GM19463 (cell line): ENCODE measurements around the gene PLD3.
"Not testable (repeated sequence)": the region's sequence is repeated elsewhere in the genome, so short reads cannot be mapped to it uniquely, and the experiment has no call there.

Source experiments
- ATAC-seq: cut with Tn5 transposase; IDR thresholded peaks from one replicate; pipeline ENCODE4 v1.9.1; 2021; ENCODE audit warnings: mild to moderate bottlenecking, moderate library complexity; ENCODE audit not compliant: unreplicated experiment

The PLD3 gene

GRCh38 chr19:40332669-40333068 is 15.8 kb upstream of the PLD3 start:
- ATAC-seq = no peak

- not testable (repeated sequence) for ATAC-seq
Observed at GRCh38 chr19:40333083-40333482, 15.4 kb upstream of the PLD3 start.

DNA sequence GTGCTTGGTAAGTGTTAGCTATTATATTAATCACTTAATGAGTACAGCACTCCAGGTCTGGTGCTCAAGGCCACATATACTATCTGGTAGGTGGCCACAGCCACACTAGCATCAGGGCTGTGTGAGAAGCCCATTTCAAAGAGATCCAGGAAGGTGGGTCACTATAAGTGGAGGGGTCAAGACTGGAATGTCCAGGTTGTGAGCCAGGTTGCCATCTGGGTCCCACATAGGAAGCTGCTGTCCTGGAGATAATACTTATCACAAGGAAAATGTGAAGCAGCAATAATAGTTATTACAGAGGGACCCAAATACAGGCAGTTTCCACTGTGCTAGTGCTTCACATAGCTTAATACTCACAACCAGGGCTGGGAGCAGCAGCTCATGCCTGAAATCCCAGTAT is 13.4 kb upstream of the PLD3 start:
- ATAC-seq = no peak

GRCh38 chr19:40335855-40336600 is 12.5 kb upstream of the PLD3 start:
- ATAC-seq = no peak

- ATAC-seq = no peak
Observed at GRCh38 chr19:40336601-40336900, 11.9 kb upstream of the PLD3 start.

- no peak for ATAC-seq
Observed at GRCh38 chr19:40337107-40337506, 11.4 kb upstream of the PLD3 start.

- ATAC-seq = no peak
Observed at GRCh38 chr19:40337594-40337993, 10.9 kb upstream of the PLD3 start.

- ATAC-seq = no peak
Observed at GRCh38 chr19:40339018-40339728, 9.3 kb upstream of the PLD3 start.

- ATAC-seq = no peak
Observed at GRCh38 chr19:40341601-40342482, 6.7 kb upstream of the PLD3 start.

- ATAC-seq = no peak
Observed at GRCh38 chr19:40342644-40343311, 5.7 kb upstream of the PLD3 start.

DNA sequence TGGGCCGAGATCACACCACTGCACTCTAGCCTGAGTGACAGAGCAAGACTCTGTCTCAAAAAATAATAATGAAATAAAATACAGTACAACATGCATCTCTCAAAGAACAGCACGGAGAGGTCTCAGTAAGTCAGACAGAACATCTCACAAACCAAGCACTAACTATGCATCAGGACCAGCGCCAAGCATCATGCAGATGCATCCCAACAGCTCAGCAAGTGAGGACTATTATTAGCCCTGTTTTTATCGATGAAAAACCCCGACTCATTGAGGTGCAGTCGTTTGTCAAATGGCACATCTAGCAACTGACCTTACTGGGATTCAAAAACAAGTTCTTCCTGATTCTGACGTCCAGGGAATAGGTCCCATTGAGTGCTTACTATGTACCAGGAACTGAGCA is 4.1 kb upstream of the PLD3 start:
- ATAC-seq = no peak

- ATAC-seq = no peak
Observed at GRCh38 chr19:40348961-40349507, 539 bp downstream of the PLD3 start.

- ATAC-seq = no peak
Observed at GRCh38 chr19:40355975-40356680, 7.6 kb downstream of the PLD3 start.

DNA sequence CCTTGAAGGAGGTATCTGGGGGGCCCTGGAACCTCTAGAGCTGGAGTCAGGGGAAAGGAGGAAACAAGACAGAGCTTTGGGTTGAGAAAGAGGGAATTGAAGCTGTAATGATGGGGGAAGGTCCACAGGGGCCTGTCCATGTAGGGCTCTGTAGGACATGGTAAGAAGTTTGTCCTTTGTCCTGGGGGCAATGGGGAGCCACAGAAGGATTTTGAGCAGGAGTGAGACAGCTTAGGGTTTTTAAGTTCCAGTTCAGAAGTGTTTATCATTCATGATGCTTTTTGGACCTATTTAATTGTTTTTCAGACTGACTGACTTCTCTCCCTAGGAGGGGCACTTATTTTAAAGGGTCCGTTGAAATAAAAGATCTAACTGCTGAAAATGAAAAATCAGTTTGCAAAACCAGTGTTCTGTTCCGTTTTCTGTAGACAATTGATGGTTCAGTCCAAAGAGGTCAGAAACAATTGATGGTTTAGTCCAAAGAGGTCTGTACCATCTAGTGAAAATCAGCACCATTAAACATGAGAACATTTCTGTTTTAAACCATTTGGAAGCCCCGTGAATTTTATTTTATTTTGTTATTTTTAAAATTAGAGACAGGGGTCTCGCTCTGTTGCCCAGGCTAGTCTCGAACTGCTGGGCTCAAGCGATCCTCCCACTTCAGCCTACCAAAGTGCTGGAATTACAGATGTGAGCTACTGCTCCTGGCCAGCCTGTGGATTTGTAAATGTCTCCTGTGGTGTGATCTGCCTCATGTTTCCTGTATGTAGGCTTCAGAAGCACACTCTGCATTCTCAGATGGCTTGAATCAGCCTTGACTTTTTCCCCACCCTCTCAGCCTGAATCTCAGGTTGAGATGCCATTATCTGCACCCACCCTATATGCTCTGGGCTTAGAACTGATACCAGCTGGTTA is 8.4 kb downstream of the PLD3 start:
- ATAC-seq = no peak

DNA sequence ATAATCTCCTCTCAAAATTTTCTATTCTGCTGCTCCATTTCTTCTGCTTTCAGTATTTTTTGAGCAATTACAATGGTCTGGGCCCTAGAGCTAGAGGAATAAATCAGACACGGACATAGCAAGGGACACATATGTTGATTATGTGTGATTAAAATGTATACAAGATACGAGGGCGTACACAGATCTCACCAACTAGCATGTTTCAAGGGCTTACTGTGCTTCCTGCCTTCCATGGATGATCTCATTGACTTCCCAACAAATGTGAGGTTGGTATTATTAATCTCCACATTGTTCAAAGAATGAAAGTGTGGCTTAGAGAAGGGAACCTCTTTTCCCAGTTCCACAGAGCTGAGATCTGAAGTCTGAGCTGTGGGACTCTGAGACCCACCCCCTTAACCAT is 9.1 kb downstream of the PLD3 start:
- no peak for ATAC-seq

GRCh38 chr19:40358773-40359172 is 10.3 kb downstream of the PLD3 start:
- no peak for ATAC-seq

- ATAC-seq = no peak
Observed at GRCh38 chr19:40360020-40360707, 11.7 kb downstream of the PLD3 start.

GRCh38 chr19:40360708-40361241 is 12.3 kb downstream of the PLD3 start:
- no peak for ATAC-seq
